HepG2 (cell line): Measurements from ENCODE around the gene DRAM1. TPM values are rescaled to one million over a fixed set of nuclear protein-coding genes. Genes with fewer than 3 reads are reported as not detected.
A peak's percentile ranks its signal among the peaks of the same experiment; 100 is the strongest.

Experiments
- ATAC-seq: fragments of 200-7000 bp; cut with Tn5 transposase; 3 replicates; pipeline ENCODE4 v1.9.1; 2020; ENCODE audit warnings: mild to moderate bottlenecking, moderate library complexity
- BruUV-seq: library from RNA; stranded (reverse); fragments of 400-500 nt; replicated peaks from 2 replicates; lab custom pipeline; 2021; lab: Mats Ljungman, UMichigan
- CTCF ChIA-PET: fragments of 300-600 bp; formaldehyde crosslinking; extraction: SDS; loops from one replicate; lab custom pipeline; 2021; ENCODE audit warnings: low total read pairs, inconsistent platforms, low intra/inter-chr PET ratio; lab: Yijun Ruan, JAX
- POLR2A ChIA-PET: fragments of 350-600 bp; sonication (Branson Sonifier 250); formaldehyde crosslinking; loops from one replicate; lab custom pipeline; 2020; ENCODE audit warnings: antibody characterized with exemption, inconsistent platforms; lab: Yijun Ruan, JAX
- DNase-seq: peaks from one replicate; pipeline ENCODE4 v3.0.0-alpha.2; 2015; ENCODE audit warnings: low spot score
- FAIRE-seq: peaks from 3 replicates; lab custom pipeline; 2011; peaks lifted over from hg19 to GRCh38; lab: Jason Lieb, UNC
- H2AFZ ChIP-seq: one replicate; pipeline ENCODE4 v1.6.1; 2011; ENCODE audit warnings: low read length, inconsistent platforms
- H3K27ac ChIP-seq: fragments of 300-600 bp; 3 replicates; pipeline ENCODE4 v1.8.0; 2011; ENCODE audit warnings: mixed run types, mild to moderate bottlenecking, mixed read lengths, low read length, inconsistent platforms; ENCODE audit not compliant: insufficient read depth; ENCODE audit errors: extremely low read length
- H3K27me3 ChIP-seq, 2 experiments: fragments of 200-600 bp in 1 of 2; 2 replicates in 1 of 2; 3 replicates in 1 of 2; pipeline versions ENCODE4 v1.6.0 to v1.8.0; 2011; ENCODE audit warnings: low read length in 2 of 2, mild to moderate bottlenecking in 2 of 2, moderate library complexity in 2 of 2, inconsistent platforms in 1 of 2; ENCODE audit not compliant: insufficient read depth in 2 of 2, control insufficient read depth in 1 of 2
- H3K36me3 ChIP-seq, 2 experiments: fragments of 200-600 bp in 1 of 2; replicated peaks in 1 of 2; 2 replicates in 1 of 2; 3 replicates in 1 of 2; pipeline versions ENCODE4 v1.5.1 to v1.8.0; 2011; ENCODE audit warnings: low read length in 2 of 2, inconsistent platforms in 1 of 2; ENCODE audit not compliant: insufficient read depth in 2 of 2, control insufficient read depth in 1 of 2
- H3K4me1 ChIP-seq: 2 replicates; pipeline ENCODE4 v1.5.1; 2012; ENCODE audit warnings: low read length, inconsistent platforms; ENCODE audit not compliant: insufficient read depth
- H3K4me2 ChIP-seq: 2 replicates; pipeline ENCODE4 v1.6.0; 2011; ENCODE audit warnings: low read depth, low read length, inconsistent platforms
- H3K4me3 ChIP-seq, 3 experiments: fragments of 200-600 bp in 1 of 3; sonication (generic), shearing (Covaris generic) in 1 of 3; replicated peaks in 1 of 3; 2 replicates each; pipeline ENCODE4 v1.5.1; 2011 to 2016; ENCODE audit warnings: low read length in 3 of 3, inconsistent platforms in 2 of 3, low read depth in 2 of 3, mild to moderate bottlenecking in 2 of 3, control low read depth in 1 of 3, mixed read lengths in 1 of 3; ENCODE audit not compliant: insufficient read depth in 1 of 3
- H3K79me2 ChIP-seq: one replicate; pipeline ENCODE4 v1.6.1; 2011; ENCODE audit warnings: low read length, inconsistent platforms; ENCODE audit not compliant: insufficient read depth
- H3K9ac ChIP-seq: 2 replicates; pipeline ENCODE4 v1.6.0; 2011; ENCODE audit warnings: mild to moderate bottlenecking, low read depth, low read length, inconsistent platforms; ENCODE audit not compliant: insufficient read depth
- H3K9me3 ChIP-seq: 2 replicates; pipeline ENCODE4 v1.5.1; 2012; ENCODE audit warnings: mild to moderate bottlenecking, low read length
- H4K20me1 ChIP-seq: 2 replicates; pipeline ENCODE4 v1.6.0; 2011; ENCODE audit warnings: inconsistent platforms, mild to moderate bottlenecking, low read length, moderate library complexity; ENCODE audit not compliant: insufficient read depth
- ARNT ChIP-seq: fragments of 450-650 bp; IDR thresholded peaks from 2 replicates; pipeline ENCODE4 v1.6.1; 2017
- HDAC1 ChIP-seq: sonication (generic); formaldehyde crosslinking; IDR thresholded peaks from 2 replicates; pipeline ENCODE4 v1.5.1; 2020; ENCODE audit warnings: mild to moderate bottlenecking, missing genetic modification reagents
- HMG20A ChIP-seq: IDR thresholded peaks from 2 replicates; pipeline ENCODE4 v1.6.1; 2016; ENCODE audit warnings: borderline replicate concordance
- NFIC ChIP-seq: IDR thresholded peaks from 2 replicates; pipeline ENCODE4 v1.6.1; 2012; ENCODE audit warnings: mild to moderate bottlenecking, low read length, inconsistent platforms
- NKX3-1 ChIP-seq: sonication (generic); formaldehyde crosslinking; IDR thresholded peaks from 2 replicates; pipeline ENCODE4 v1.5.0; 2020; ENCODE audit warnings: missing genetic modification reagents
- REPIN1 ChIP-seq: sonication (generic); formaldehyde crosslinking; IDR thresholded peaks from 2 replicates; pipeline ENCODE4 v1.8.0; 2022; ENCODE audit warnings: missing genetic modification reagents, low read depth, mild to moderate bottlenecking, borderline replicate concordance
- SIN3B ChIP-seq: fragments of 150-350 bp; IDR thresholded peaks from 2 replicates; pipeline ENCODE4 v1.6.1; 2014; ENCODE audit warnings: low read length
- ZBTB20 ChIP-seq: sonication (generic); formaldehyde crosslinking; IDR thresholded peaks from 2 replicates; pipeline ENCODE4 v1.8.1; 2023; ENCODE audit warnings: missing genetic modification reagents, low read depth, mild to moderate bottlenecking, borderline replicate concordance
- ZFX ChIP-seq: sonication (generic); formaldehyde crosslinking; IDR thresholded peaks from 2 replicates; pipeline ENCODE4 v1.4.0; 2020; ENCODE audit warnings: mild to moderate bottlenecking, low read depth, missing genetic modification reagents, moderate library complexity
- ZNF230 ChIP-seq: sonication (generic); formaldehyde crosslinking; IDR thresholded peaks from 2 replicates; pipeline ENCODE4 v1.4.0; 2020; ENCODE audit warnings: mild to moderate bottlenecking, missing genetic modification reagents
- ZNF24 ChIP-seq: fragments of 450-650 bp; IDR thresholded peaks from 2 replicates; pipeline ENCODE4 v1.6.1; 2017; ENCODE audit warnings: antibody characterized with exemption, mild to moderate bottlenecking
- ZNF331 ChIP-seq: sonication (generic); formaldehyde crosslinking; IDR thresholded peaks from 2 replicates; pipeline ENCODE4 v1.4.0; 2020; ENCODE audit warnings: missing genetic modification reagents
- ZNF33A ChIP-seq: sonication (generic); formaldehyde crosslinking; IDR thresholded peaks from 2 replicates; pipeline ENCODE4 v1.5.1; 2020; ENCODE audit warnings: missing genetic modification reagents, mild to moderate bottlenecking, moderate library complexity, borderline replicate concordance
- ZNF547 ChIP-seq: sonication (generic); formaldehyde crosslinking; IDR thresholded peaks from 2 replicates; pipeline ENCODE4 v1.5.1; 2020; ENCODE audit warnings: mild to moderate bottlenecking, missing genetic modification reagents
- ZNF549 ChIP-seq: sonication (generic); formaldehyde crosslinking; IDR thresholded peaks from 2 replicates; pipeline ENCODE4 v1.5.0; 2020; ENCODE audit warnings: missing genetic modification reagents
- ZNF652 ChIP-seq: IDR thresholded peaks from 2 replicates; pipeline ENCODE4 v1.6.1; 2016; ENCODE audit warnings: low read depth, borderline replicate concordance
- WGBS: methylation state at CpG from one replicate; pipeline ENCODE4 v1.1.6; 2017; ENCODE audit warnings: low lambda C conversion rate; 5-methylcytosine and 5-hydroxymethylcytosine counted together
- in situ Hi-C: cut with HindIII; loops from 2 replicates; pipeline ENCODE4 v1.10.0; 2017; ENCODE audit warnings: low pct_unique_long_range_greater_than_20kb; ENCODE audit not compliant: extremely low pct_ligation_motif_present
- intact Hi-C: fragments of 100-400 bp; cut with micrococcal nuclease; formaldehyde crosslinking; loops from one replicate; pipeline ENCODE4 v1.10.0; 2022; ENCODE audit not compliant: unreplicated experiment
- polyA plus RNA-seq, 8 experiments: library from polyadenylated mRNA; depleted of rRNA in 3 of 8; stranded (reverse) in 7 of 8; unstranded in 1 of 8; fragments of >200 nt; fragmentation: Illumina TruSeq in 4 of 8; extraction: Trizol in 4 of 8; gene quantifications; 2 replicates each; pipeline versions ENCODE4 v1.2.1 to v1.2.3, GENCODE V29; 2011 to 2016; ENCODE audit warnings: low read depth in 4 of 8, missing spikeins in 1 of 8, mixed read lengths in 1 of 8; ENCODE audit not compliant: insufficient read depth in 1 of 8
- total RNA-seq, 5 experiments: library from RNA; depleted of rRNA; stranded (reverse); fragments of >200 nt; fragmentation: Illumina TruSeq; extraction: Trizol; gene quantifications; 2 replicates each; pipeline ENCODE4 v1.2.3, GENCODE V29; 2016; ENCODE audit warnings: low read depth in 1 of 5
- TF ChIP-seq, protein P1 (sequence below): sonication (generic); formaldehyde crosslinking; IDR thresholded peaks from 2 replicates; pipeline ENCODE4 v1.5.0; 2020; ENCODE audit warnings: mild to moderate bottlenecking, missing genetic modification reagents, moderate library complexity

The DRAM1 gene
- total and polyA plus RNA-seq, 2 of the 13 experiments (the other 11 are each of a cell fraction or from before 2014, with no cell fraction given): 20.9 to 32.6 TPM

DNA sequence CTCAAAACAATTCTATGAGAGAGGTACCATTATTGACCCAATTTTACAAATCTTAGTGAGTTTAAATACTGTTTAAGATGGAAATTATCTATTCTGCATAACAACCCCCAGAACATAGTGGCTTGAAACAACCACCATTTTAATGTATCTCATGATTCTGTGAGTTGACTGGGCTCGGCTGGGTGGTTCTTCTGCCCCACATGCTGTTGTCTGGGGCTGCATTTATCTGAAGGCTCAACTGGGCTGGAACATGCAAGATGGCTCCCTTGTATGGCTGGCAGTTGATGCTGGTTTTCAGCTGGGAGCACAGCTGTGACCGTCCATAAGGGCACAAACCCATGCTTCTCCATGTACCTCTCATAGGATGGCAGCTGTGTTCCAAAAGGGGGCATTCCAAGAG lies 82.2 kb downstream of the DRAM1 start:
- H3K4me1 ChIP-seq: no peaks in the 10 kb centered on the region
- intact Hi-C loops: no loop called here
- 6% methylated on average over 2 of the region's 2 CpGs for WGBS
- no peak overlapping the region for H3K9ac ChIP-seq
- H3K27ac ChIP-seq: no peak overlapping the region
- BruUV-seq: no TSS peak
- peaks cover 11% of the 10 kb centered on the region for H3K9me3 ChIP-seq
- in situ Hi-C loops: no loop called here
- H3K27me3 ChIP-seq: peaks cover 0 to 10% of the 10 kb centered on the region in 2 experiments; a peak in 2 of 5 replicates
- no peak overlapping the region for H3K4me2 ChIP-seq
- H3K4me3 ChIP-seq: no peak overlapping the region
- ChIA-PET POLR2A (no interaction called here), CTCF (no interaction called here)
- ATAC-seq (no peak), FAIRE-seq (no peak), DNase-seq (no peak)
- H2AFZ ChIP-seq: no peak overlapping the region
- H3K36me3 ChIP-seq: no peaks in the 10 kb centered on the region
- H4K20me1 ChIP-seq: no peaks in the 10 kb centered on the region
- TF ChIP-seq ZNF331 (CRISPR knock-in tag) (peak; percentile 99), SIN3B (no peak)
- no peaks in the 10 kb centered on the region for H3K79me2 ChIP-seq

DNA sequence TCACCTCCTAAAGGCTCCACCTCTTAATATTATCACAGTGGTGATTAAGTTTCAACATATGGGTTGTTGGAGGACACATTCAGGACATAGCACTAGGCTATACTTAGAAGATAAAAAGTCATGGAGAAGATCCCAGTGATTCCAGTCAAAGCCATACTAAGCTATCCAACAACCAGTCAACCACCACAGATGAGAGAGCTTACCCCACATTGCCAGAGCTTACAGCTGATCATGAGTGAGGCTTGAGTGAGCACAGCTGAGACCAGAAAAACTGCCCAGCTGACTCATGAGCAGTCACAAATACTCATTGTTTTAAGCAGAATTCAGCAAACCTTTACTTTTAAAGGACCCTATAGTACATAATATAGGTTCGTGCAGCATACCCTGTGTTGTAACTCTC lies 85.1 kb downstream of the DRAM1 start:
- Histone ChIP-seq H3K9me3 (peaks cover 11% of the 10 kb centered on the region), H2AFZ (no peak overlapping the region), H3K9ac (no peak overlapping the region), H3K27ac (no peak overlapping the region), H3K27me3 (peaks cover 0 to 3% of the 10 kb centered on the region in 2 experiments; a peak in 1 of 5 replicates), H3K4me1 (no peaks in the 10 kb centered on the region), H4K20me1 (no peaks in the 10 kb centered on the region), H3K4me2 (no peak overlapping the region), H3K4me3 (no peak overlapping the region), H3K36me3 (no peaks in the 10 kb centered on the region), H3K79me2 (no peaks in the 10 kb centered on the region)
- DNase-seq (no peak), ATAC-seq (no peak), FAIRE-seq (no peak)
- ChIA-PET CTCF (no interaction called here), POLR2A (no interaction called here)
- intact Hi-C loops (no loop called here), in situ Hi-C loops (no loop called here)
- WGBS: 0% methylated on average over 1 of the region's 1 CpG
- no TSS peak for BruUV-seq
- TF ChIP-seq NKX3-1 (CRISPR knock-in tag) (no peak), ARNT (no peak), ZNF549 (no peak), ZNF547 (CRISPR knock-in tag) (no peak), HDAC1 (CRISPR knock-in tag) (no peak), HMG20A (CRISPR knock-in tag) (no peak), ZNF33A (CRISPR knock-in tag) (no peak), REPIN1 (CRISPR knock-in tag) (no peak), ZNF24 (no peak), ZNF230 (CRISPR knock-in tag) (no peak), ZFX (CRISPR knock-in tag) (no peak), ZNF652 (CRISPR knock-in tag) (no peak), ZBTB20 (CRISPR knock-in tag) (no peak), NFIC (no peak)
- TF ChIP-seq, protein P1, sequence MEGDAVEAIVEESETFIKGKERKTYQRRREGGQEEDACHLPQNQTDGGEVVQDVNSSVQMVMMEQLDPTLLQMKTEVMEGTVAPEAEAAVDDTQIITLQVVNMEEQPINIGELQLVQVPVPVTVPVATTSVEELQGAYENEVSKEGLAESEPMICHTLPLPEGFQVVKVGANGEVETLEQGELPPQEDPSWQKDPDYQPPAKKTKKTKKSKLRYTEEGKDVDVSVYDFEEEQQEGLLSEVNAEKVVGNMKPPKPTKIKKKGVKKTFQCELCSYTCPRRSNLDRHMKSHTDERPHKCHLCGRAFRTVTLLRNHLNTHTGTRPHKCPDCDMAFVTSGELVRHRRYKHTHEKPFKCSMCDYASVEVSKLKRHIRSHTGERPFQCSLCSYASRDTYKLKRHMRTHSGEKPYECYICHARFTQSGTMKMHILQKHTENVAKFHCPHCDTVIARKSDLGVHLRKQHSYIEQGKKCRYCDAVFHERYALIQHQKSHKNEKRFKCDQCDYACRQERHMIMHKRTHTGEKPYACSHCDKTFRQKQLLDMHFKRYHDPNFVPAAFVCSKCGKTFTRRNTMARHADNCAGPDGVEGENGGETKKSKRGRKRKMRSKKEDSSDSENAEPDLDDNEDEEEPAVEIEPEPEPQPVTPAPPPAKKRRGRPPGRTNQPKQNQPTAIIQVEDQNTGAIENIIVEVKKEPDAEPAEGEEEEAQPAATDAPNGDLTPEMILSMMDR: no peak
